Glomerular visceral epithelial cell (primary cell): ENCODE data around the gene RSPH1.

Experiments
- DNase-seq: peaks from one replicate; pipeline ENCODE4 v3.0.0-alpha.2; 2016; ENCODE audit errors: extremely low spot score

RSPH1 gene

DNA sequence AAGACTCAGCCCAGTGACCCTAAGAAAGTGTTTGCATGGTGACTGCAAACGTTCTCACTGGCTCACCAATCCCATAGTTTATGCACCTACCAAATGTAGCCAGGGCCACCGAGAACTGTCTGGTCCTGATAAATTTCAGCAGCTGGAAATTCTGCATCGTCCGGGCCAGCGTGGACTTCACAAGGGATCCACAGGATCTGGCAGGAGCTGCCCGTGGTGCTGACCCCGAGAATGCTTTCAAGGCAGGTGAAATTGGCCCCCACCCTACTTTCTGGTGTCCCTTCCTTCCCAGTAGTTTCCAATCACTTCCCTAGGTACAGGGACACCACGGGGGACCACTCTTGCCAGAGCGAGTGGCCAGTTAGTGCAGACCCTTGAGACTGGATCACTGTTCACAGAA lies 66.2 kb downstream of the RSPH1 start:
- no peak for DNase-seq

DNA sequence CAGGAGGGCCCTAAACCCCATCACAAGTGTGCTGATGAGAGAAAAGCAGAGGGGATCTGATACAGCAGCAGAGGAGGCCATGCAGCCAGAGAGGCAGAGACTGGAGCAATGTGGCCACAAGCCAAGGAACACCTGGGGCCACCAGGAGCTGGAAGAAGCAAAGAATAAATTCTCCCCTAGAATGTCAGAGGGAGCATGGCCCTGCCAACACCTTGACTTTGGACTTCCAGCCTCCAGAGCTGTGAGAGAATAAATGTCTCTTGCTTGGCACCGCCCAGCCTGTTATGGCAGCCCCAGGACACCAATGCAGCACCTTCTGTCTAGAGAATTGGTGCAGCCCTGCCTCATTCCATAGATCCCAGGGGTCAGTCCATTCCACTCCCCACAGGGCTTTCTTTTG lies 67.0 kb downstream of the RSPH1 start:
- no peak for DNase-seq

DNA sequence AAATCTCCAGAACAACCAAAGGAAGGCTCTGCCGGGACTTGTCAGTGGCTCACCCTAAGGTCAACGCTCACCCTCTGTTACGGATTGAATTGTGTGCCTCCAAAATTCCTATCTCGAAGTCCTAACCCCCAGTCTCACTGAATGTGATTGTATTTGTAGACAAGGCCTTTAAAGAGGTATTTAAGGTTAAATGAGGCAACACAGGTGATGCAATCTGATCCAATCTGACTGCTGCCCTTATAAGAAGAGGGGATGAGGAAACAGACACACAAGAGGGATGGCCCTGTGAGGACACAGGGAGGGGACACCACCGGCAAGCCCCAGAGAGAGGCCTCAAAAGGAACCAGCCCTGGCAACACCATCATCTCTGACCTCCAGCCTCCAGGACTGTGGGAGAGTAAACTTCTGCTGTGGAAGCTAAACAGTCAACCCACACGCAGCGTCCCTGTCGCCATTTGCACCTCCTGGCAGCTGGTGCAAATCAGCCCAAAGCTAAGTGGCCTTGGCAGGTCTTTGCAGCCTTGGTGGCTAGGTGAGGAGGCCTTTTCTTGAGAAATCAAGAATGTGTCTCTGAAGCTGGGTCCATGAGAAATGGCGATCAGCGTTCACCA lies 68.1 kb downstream of the RSPH1 start:
- no peak for DNase-seq

GRCh38 chr21:42426876-42427480 lies 69.0 kb downstream of the RSPH1 start:
- no peak for DNase-seq

- DNase-seq: no peak
Measured at GRCh38 chr21:42426424-42426823, 69.6 kb downstream of the RSPH1 start.

DNA sequence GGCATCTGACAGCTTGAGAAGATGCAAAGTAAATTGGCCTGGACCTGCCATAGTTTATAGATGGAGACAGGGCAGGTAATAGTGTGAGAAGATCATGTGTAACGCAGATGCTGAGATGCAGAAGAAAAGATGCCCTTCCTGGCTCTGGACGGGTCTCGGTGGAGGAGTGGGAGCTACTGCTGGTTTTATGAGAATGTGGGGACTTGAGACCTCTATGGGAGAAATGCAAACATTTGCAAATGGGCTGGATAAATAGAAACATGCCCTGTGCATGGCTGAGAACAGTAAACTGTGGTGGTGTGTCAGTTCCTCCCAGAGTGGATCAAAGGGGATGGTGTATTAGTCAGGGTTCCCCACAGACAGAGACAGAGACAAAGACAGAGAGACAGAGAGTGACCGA lies 70.4 kb downstream of the RSPH1 start:
- DNase-seq: no peak

- DNase-seq: no peak
Measured at GRCh38 chr21:42424914-42425541, 71.0 kb downstream of the RSPH1 start.

DNA sequence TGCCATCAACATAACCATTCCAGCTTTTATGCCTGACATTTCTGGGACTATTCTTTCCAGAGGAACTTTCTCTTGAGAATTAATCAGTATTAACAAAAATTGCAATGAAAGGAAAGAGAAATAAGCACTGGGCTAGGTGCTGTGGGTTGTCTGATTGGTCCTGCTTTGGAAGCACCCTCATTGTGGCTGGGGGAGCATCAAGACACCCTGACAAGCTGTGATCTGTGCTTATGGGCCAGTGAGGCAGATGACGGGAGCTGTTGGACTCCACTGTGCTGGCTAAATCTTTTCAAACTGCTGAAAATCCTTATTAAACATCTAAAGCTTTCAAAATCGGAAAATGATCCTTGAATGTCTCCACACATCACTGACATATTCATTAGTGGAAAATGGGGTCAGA lies 72.3 kb downstream of the RSPH1 start:
- no peak for DNase-seq

DNA sequence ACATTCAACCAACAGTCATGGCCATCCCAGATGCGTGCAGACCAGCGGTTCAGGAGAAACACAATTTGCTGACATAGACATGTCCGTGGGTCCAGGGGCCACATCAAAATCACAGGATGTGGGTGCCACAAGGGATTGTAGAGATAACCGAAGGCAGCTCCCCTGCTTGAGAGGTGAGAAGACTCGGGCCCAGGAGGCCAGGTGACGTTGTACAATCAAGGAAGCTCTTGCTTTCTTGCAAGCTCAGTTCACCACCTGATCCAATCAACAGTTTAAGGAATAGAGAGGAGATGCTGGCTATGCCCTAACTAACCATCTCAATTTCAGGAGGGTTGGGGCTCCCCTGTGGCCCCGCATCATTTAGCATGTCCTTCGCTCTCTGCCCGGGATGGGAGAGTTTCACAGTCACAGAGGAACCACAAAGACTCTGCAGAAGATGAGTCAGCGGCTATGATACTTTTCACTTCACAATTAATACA lies 72.8 kb downstream of the RSPH1 start:
- DNase-seq: no peak
